ENCODE data around the gene FGD2. TPM values are rescaled to one million over a fixed set of nuclear protein-coding genes. Genes with fewer than 3 reads are reported as not detected.

FGD2 gene
- total and polyA plus RNA-seq, 9 of the 15 experiments (the other 6 are each of a cell fraction or from before 2014, with no cell fraction given) = 0.09 TPM; not detected in 8

GRCh38 chr6:36985808-36986703 is 19.4 kb upstream of the FGD2 start, which contains the start of gene MTCH1 (continued):
- TF ChIP-seq RBM15 (IDR thresholded peaks at IDR 0.05; ENCODE audit: insufficient read depth, low read length) (no peak), KDM5B (IDR thresholded peaks at IDR 0.05; ENCODE audit: insufficient replicate concordance, low read depth, low read length) (peak; percentile 92), ZNF24 (IDR thresholded peaks at IDR 0.05) (peak; percentile 43; the same call in 1 of the 2 replicates), CSDE1 (IDR thresholded peaks at IDR 0.05) (peak in 1 of 2 experiments; percentile 50; a peak in 1 of 4 replicates), KDM1A (IDR thresholded peaks at IDR 0.05) (no peak), MAFK (IDR thresholded peaks at IDR 0.05; ENCODE audit: low read length) (no peak), BHLHE40 (IDR thresholded peaks at IDR 0.05; ENCODE audit: low read length) (peak; percentile 99), ZNF311 (CRISPR knock-in tag; IDR thresholded peaks at IDR 0.05) (no peak), MECOM (CRISPR knock-in tag; IDR thresholded peaks at IDR 0.05) (no peak), HDAC2 (IDR thresholded peaks at IDR 0.05) (no peak), PML (IDR thresholded peaks at IDR 0.05; ENCODE audit: low read length) (peak; percentile 39; the same call in 1 of the 2 replicates), ZNF165 (CRISPR knock-in tag; IDR thresholded peaks at IDR 0.05; ENCODE audit: borderline replicate concordance) (peak; percentile 66; the same call in 1 of the 2 replicates), SUPT5H (IDR thresholded peaks at IDR 0.05) (peak; percentile 60), ZC3H4 (CRISPR knock-in tag; IDR thresholded peaks at IDR 0.05; ENCODE audit: borderline replicate concordance) (peak; percentile 45; the same call in 1 of the 2 replicates), CCNT2 (IDR thresholded peaks at IDR 0.05; ENCODE audit: borderline replicate concordance, extremely low read depth, insufficient read length, low read depth, low read length) (peak; percentile 97), TCF3 (CRISPR knock-in tag; IDR thresholded peaks at IDR 0.05) (peak; percentile 31; the same call in 1 of the 2 replicates), RBM34 (IDR thresholded peaks at IDR 0.05; ENCODE audit: borderline replicate concordance, insufficient read depth, low read length) (peak; percentile 88; the same call in 1 of the 2 replicates), JUN (IDR thresholded peaks at IDR 0.05; ENCODE audit: borderline replicate concordance, low read depth, low read length) (peak; percentile 62; the same call in 1 of the 2 replicates), JUN (CRISPR knock-in tag; IDR thresholded peaks at IDR 0.05; ENCODE audit: borderline replicate concordance) (no peak)
- TF ChIP-seq, protein P1, sequence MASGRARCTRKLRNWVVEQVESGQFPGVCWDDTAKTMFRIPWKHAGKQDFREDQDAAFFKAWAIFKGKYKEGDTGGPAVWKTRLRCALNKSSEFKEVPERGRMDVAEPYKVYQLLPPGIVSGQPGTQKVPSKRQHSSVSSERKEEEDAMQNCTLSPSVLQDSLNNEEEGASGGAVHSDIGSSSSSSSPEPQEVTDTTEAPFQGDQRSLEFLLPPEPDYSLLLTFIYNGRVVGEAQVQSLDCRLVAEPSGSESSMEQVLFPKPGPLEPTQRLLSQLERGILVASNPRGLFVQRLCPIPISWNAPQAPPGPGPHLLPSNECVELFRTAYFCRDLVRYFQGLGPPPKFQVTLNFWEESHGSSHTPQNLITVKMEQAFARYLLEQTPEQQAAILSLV (tag; IDR thresholded peaks at IDR 0.05) = no peak
- TF ChIP-seq, protein P2, sequence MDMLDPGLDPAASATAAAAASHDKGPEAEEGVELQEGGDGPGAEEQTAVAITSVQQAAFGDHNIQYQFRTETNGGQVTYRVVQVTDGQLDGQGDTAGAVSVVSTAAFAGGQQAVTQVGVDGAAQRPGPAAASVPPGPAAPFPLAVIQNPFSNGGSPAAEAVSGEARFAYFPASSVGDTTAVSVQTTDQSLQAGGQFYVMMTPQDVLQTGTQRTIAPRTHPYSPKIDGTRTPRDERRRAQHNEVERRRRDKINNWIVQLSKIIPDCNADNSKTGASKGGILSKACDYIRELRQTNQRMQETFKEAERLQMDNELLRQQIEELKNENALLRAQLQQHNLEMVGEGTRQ (CRISPR knock-in tag; IDR thresholded peaks at IDR 0.05) = peak; percentile 97
- TF ChIP-seq, protein P3, sequence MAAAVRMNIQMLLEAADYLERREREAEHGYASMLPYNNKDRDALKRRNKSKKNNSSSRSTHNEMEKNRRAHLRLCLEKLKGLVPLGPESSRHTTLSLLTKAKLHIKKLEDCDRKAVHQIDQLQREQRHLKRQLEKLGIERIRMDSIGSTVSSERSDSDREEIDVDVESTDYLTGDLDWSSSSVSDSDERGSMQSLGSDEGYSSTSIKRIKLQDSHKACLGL (CRISPR knock-in tag; IDR thresholded peaks at IDR 0.05; ENCODE audit: borderline replicate concordance, poor library complexity, severe bottlenecking) = peak; percentile 30
- TF ChIP-seq, protein P4, sequence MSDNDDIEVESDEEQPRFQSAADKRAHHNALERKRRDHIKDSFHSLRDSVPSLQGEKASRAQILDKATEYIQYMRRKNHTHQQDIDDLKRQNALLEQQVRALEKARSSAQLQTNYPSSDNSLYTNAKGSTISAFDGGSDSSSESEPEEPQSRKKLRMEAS (CRISPR knock-in tag; IDR thresholded peaks at IDR 0.05) = peak; percentile 77; the same call in 1 of the 2 replicates
- TF ChIP-seq, protein P5, sequence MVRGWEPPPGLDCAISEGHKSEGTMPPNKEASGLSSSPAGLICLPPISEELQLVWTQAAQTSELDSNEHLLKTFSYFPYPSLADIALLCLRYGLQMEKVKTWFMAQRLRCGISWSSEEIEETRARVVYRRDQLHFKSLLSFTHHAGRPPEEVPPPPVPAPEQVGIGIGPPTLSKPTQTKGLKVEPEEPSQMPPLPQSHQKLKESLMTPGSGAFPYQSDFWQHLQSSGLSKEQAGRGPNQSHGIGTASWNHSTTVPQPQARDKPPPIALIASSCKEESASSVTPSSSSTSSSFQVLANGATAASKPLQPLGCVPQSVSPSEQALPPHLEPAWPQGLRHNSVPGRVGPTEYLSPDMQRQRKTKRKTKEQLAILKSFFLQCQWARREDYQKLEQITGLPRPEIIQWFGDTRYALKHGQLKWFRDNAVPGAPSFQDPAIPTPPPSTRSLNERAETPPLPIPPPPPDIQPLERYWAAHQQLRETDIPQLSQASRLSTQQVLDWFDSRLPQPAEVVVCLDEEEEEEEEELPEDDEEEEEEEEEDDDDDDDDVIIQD (CRISPR knock-in tag; IDR thresholded peaks at IDR 0.05) = no peak
